DOHH2 (cell line): ENCODE measurements around the gene SOX12.

Experiments used
- H3F3A ChIP-seq: fragments of 200-600 bp; sonication (generic), shearing (Covaris generic); 2 replicates; pipeline ENCODE4 v1.6.0; 2016; ENCODE audit warnings: antibody characterized with exemption, mild to moderate bottlenecking; ENCODE audit not compliant: control insufficient read depth, insufficient read depth
- H3K27ac ChIP-seq: fragments of 200-600 bp; sonication (generic); 2 replicates; pipeline ENCODE4 v1.5.1; 2014; ENCODE audit warnings: low read depth, mild to moderate bottlenecking, low read length, moderate library complexity
- H3K27me3 ChIP-seq: fragments of 200-600 bp; sonication (generic); 2 replicates; pipeline ENCODE4 v1.6.1; 2014; ENCODE audit warnings: mild to moderate bottlenecking, low read length, mixed read lengths; ENCODE audit not compliant: control insufficient read depth
- H3K36me3 ChIP-seq: fragments of 200-600 bp; sonication (generic); 2 replicates; pipeline ENCODE4 v1.6.1; 2014; ENCODE audit warnings: mild to moderate bottlenecking, low read length, moderate library complexity, mixed read lengths; ENCODE audit not compliant: control insufficient read depth
- H3K4me1 ChIP-seq: fragments of 200-600 bp; sonication (generic); 2 replicates; pipeline ENCODE4 v1.6.1; 2014; ENCODE audit warnings: mild to moderate bottlenecking, low read length, mixed read lengths; ENCODE audit not compliant: control insufficient read depth
- H3K4me2 ChIP-seq: fragments of 200-600 bp; sonication (generic); 2 replicates; pipeline ENCODE4 v1.6.0; 2014; ENCODE audit warnings: mild to moderate bottlenecking, low read length, moderate library complexity
- H3K4me3 ChIP-seq: fragments of 200-600 bp; sonication (generic); 2 replicates; pipeline ENCODE4 v1.5.1; 2014; ENCODE audit warnings: mild to moderate bottlenecking, low read length, mixed read lengths
- H3K79me2 ChIP-seq: fragments of 200-600 bp; sonication (generic); 2 replicates; pipeline ENCODE4 v1.6.1; 2014; ENCODE audit warnings: mild to moderate bottlenecking, low read length, mixed read lengths; ENCODE audit not compliant: control insufficient read depth
- H3K9me2 ChIP-seq: fragments of 200-600 bp; sonication (generic); replicated peaks from 2 replicates; pipeline ENCODE4 v1.6.1; 2014; ENCODE audit warnings: mild to moderate bottlenecking, low read length, mixed read lengths; ENCODE audit not compliant: control insufficient read depth
- H3K9me3 ChIP-seq: fragments of 200-600 bp; sonication (generic); 2 replicates; pipeline ENCODE4 v1.6.1; 2014; ENCODE audit warnings: antibody characterized with exemption, low read length, mixed read lengths; ENCODE audit not compliant: control insufficient read depth, insufficient read depth
- H4K20me1 ChIP-seq: fragments of 200-600 bp; sonication (generic); 2 replicates; pipeline ENCODE4 v1.6.0; 2014; ENCODE audit warnings: low read depth, mild to moderate bottlenecking, antibody characterized with exemption, low read length, moderate library complexity; ENCODE audit not compliant: control insufficient read depth, insufficient read depth
- CTCF ChIP-seq: fragments of 200-600 bp; sonication (generic); IDR thresholded peaks from one replicate; pipeline ENCODE4 v1.5.1; 2014; ENCODE audit warnings: antibody characterized with exemption, mild to moderate bottlenecking, low read depth, low read length; ENCODE audit not compliant: poor library complexity, severe bottlenecking
- EZH2phosphoT487 ChIP-seq: fragments of 200-600 bp; sonication (generic); IDR thresholded peaks from 2 replicates; pipeline ENCODE4 v1.6.1; 2017; ENCODE audit warnings: borderline replicate concordance, mild to moderate bottlenecking, antibody characterized with exemption, low read length, moderate library complexity, mixed read lengths

Gene SOX12

GRCh38 chr20:284172-284571, 41.2 kb upstream of the SOX12 start:
- Histone ChIP-seq H3K4me1 (peaks cover 3% of the 10 kb centered on the region), H3K4me3 (no peak overlapping the region), H3F3A (no peaks in the 10 kb centered on the region), H3K9me2 (no peaks in the 10 kb centered on the region), H3K4me2 (no peak overlapping the region), H3K27me3 (no peaks in the 10 kb centered on the region), H3K36me3 (no peaks in the 10 kb centered on the region), H3K79me2 (peaks cover 1% of the 10 kb centered on the region; the same call in 1 of the 2 replicates), H3K27ac (no peak overlapping the region), H3K9me3 (no peaks in the 10 kb centered on the region), H4K20me1 (no peaks in the 10 kb centered on the region)
- TF ChIP-seq CTCF, result no peak

GRCh38 chr20:286508-286907, 38.8 kb upstream of the SOX12 start:
- Histone ChIP-seq H3K79me2 (peaks cover 11% of the 10 kb centered on the region), H3K27me3 (no peaks in the 10 kb centered on the region), H3F3A (no peaks in the 10 kb centered on the region), H4K20me1 (no peaks in the 10 kb centered on the region), H3K9me3 (no peaks in the 10 kb centered on the region), H3K4me2 (no peak overlapping the region), H3K36me3 (no peaks in the 10 kb centered on the region), H3K9me2 (no peaks in the 10 kb centered on the region), H3K4me3 (no peak overlapping the region), H3K27ac (no peak overlapping the region), H3K4me1 (peaks cover 20% of the 10 kb centered on the region)
- no peak for TF ChIP-seq CTCF
- no peak for TF ChIP-seq EZH2phosphoT487

GRCh38 chr20:288956-289692, 36.2 kb upstream of the SOX12 start:
- Histone ChIP-seq H3F3A (peaks cover 7% of the 10 kb centered on the region; the same call in 1 of the 2 replicates), H3K4me3 (peak overlapping the region; percentile 87), H4K20me1 (no peaks in the 10 kb centered on the region), H3K36me3 (no peaks in the 10 kb centered on the region), H3K4me2 (peak overlapping the region; percentile 82), H3K27me3 (no peaks in the 10 kb centered on the region), H3K4me1 (peaks cover 27% of the 10 kb centered on the region), H3K27ac (no peak overlapping the region), H3K9me2 (no peaks in the 10 kb centered on the region), H3K79me2 (peaks cover 11% of the 10 kb centered on the region), H3K9me3 (no peaks in the 10 kb centered on the region)
- TF ChIP-seq CTCF (no peak), EZH2phosphoT487 (no peak)
